ENCODE data around the gene HNRNPA2B1.
"Not testable (repeated sequence)": the region's sequence is repeated elsewhere in the genome, so short reads cannot be mapped to it uniquely, and the experiment has no call there.

Gene HNRNPA2B1

DNA sequence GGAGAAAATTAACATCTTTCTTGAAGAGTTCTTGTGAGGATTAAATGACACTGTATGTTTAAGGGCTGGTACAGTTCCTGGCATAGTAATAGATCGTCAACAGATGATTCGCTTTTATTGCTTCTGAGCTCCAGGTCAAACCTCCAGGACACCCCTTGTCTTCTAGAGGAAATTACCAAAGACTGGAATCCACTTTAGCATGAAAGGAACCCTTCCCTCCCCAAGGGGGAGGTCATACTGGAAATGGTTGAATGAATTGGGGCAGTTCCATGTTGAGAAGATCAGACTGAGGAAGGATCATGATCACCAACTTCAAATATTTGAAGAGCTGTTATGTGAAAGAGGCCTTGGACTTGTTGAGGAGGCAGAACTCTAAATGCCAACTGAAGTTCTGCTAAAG, 39.6 kb downstream of the HNRNPA2B1 start:
- no peak for DNase-seq

DNA sequence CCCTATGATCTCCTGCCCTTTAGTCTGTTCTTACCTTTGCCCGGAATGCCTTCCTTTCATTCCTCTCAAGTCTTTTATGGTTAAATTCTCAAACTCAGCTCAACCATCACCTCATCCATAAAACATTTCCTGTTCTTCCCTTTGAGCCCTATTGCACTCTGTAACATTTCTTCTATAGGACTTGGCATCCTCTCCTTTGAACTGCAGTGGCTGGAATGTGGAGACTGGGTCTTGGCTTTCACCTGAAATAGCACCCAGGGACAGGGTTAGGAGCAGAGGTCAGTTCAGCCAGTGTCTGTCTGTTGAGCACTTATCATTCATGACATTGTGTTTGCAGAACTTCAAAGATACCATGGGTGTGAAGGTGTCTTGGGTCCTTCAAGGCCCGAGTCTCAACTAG, 41.3 kb downstream of the HNRNPA2B1 start:
- DNase-seq: no peak

DNA sequence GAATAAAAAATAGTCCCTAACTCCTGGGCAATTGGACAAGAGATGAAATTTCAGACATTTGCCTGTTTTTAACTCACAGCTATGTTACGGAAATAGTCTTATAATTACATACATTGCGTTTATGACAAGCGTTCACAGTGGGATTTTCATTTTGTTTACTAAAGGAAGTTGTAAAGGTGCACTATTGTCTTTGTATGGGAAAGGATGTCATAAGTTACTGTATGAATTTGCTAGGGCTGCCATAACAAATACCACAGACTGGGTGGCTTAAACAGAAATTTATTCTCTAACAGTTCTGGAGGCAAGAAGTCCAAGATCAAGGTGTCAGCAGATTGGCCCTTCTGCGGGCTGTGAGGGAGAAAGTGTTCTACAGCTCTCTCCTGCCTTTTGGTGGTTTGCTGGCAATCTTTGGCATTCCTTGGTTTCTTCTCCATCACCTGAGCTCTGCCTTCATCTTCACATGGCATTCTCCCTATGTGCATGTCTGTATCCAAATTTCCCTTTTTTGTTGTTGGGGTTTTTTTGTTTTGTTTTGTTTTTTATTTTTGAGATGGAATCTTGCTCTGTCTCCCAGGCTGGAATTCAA, 42.9 kb downstream of the HNRNPA2B1 start:
- DNase-seq: no peak

DNA sequence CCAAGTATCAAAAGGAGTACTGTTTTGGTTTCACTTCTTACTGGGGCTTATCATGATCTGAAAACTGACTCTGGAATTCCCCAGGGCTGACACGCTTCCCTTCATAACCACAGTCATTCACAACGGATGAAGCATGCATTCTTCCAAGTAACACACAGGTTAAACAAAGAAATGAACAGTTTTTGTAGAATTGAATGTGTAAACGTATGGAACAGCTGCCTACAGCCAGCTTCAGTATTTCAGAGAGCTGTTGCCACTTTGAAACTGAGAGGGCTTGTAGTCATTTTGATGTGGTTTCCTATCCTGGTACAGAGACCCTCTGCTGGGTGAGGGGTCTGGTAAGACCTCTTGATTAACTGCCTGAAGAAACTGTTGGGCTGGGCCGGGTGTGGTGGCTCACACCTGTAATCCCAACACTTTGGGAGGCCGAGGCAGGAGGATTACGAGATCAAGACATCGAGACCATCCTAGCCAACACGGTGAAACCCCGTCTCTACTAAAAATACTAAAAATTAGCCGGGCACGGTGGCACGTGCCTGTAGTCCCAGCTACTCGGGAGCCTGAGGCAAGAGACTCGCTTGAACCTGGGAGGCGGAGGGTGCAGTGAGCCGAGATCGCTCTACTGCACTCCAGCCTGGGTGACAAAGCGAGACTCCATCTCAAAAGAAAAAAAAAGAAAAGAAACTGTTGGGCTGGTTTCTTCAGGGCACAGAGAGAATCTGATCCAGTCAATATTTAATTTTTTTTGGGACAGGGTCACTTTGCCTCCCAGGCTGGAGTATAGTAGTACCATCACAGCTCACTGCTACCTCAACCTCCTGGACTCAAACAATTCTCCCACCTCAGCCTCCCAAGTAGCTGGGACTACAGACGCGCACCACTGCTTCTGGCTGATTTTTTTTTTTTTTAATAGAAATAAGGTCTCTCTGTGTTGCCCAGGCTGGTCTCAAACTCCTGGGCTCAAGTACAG, 43.8 kb downstream of the HNRNPA2B1 start:
- no peak for DNase-seq

DNA sequence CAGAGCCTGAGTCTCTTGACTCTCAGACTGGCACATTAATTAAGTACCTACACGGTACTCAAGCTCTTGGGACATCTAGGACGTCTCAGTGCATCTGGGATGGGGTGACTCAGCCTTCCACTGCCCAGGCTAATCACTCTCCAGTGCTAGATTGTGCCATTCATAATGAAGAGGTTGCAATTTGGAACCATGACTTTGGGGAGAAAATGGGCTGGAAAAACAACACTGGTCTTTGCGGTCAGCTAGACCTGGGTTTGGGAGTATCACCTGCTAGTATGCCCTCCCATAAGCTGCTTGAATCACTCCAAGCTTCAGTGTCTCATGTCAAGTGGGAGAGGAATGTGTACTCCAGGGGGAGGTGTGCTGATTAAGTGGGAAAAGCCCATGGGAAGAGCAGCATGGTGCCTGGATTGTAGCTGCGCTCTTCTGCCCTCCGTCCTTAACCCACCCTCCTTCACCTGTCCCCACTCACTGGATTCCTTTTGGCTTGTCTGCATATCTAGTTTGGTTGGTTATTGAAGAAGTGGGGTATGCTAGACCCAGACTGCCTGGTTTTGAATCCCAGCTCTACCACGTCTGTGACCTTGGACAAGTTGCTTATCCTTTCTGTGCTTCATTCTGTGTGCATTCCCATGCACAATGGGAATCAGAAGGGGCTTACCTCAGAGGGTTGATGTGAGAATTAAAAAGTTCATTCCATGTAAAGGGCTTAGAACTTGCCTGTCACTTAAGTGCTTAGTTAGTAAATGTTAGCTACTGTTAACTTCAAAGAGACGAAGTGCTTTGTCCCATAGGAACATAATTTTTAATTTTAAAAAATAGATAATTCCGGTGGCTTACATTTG, 44.8 kb downstream of the HNRNPA2B1 start:
- DNase-seq: no peak

DNA sequence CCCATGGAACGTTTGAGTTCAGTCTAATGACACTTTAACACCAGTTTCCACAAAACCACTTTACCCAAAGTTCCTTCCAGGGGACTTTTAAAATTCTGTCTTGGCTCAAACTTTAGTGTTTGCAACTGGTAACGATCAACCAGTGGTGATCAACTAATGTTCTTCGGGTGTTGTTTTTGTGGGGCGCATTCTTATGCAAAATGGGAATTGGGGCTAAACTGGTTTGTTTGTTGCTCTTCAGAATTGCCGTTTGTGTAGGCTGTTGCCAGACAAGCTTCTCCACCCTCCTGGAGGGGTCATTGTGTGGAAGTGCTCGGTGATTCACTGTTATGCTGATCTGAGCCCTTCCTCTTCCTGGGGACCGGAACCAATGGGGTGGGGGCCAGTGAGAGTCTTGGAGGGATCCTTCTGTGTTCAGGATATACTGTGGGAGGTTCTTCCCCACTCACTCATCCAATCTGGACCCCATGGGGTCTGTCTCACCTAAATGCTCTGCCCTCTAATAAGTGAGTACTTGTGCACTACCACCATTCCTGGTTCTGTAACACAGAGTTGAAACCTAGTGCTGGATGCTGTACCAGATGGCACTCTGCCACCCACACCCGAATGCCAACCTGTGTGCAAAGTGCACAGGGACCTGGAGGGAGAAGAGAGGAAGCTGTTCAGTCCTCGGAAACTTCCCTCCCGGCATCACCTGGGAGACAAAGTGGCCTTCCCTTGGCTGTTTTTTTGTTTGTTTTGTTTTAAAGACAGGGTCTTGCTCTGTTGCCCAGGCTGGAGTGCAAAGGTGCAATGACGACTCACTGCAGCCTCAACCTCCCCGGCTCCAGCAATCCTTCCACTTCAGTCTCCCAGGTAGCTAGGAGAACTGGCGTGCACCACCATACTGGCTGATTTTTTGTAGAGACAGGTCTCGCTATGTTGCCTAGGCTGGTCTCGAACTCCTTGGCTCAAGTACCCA, 46.4 kb downstream of the HNRNPA2B1 start:
- no peak for DNase-seq

DNA sequence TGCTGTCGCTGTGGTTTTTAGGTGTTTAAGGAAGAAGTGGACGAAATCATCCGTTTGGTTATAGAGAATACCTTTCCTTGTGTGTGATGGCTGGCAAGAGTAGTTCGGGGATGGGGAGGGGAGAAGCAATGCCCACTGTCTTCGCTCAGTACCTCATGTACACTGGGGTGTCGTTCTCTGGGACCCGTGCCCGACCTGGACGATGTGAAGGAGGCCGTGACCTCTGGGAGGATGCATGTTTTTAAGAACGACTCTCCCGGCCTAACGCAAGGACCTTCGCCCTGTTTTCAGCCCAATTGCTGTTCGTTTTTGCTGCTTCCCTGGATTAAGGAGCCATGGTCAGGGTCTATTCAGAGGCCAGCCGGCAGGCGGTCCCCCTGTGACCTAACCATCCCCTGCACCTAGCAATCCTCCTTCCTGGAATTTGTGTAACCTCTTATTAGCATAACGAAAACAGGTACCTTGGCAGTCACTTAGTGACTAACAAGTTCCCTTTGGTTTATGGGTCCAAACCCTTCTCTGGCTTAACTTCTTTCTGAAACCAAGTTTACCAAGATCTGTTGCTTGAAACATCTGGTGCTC, 47.2 kb downstream of the HNRNPA2B1 start:
- no peak for DNase-seq

DNA sequence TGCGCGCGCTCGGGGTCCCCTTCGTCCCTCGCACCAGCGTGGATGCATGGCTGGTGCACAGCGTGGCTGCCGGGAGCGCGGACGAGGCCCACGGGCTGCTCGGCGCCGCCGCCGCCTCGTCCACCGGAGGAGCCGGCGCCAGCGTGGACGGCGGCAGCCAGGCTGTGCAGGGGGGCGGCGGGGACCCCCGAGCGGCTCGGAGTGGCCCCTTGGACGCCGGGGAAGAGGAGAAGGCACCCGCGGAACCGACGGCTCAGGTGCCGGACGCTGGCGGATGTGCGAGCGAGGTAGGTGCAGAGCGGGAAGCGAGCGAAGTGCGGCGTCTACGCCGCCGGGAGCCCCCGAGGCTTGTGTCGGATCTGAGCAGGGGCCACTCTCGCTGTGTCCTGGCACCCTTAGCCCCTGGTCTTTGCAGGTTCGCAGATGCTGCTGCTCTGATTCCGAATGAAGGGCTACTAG, 47.7 kb downstream of the HNRNPA2B1 start:
- not testable (repeated sequence) for DNase-seq

DNA sequence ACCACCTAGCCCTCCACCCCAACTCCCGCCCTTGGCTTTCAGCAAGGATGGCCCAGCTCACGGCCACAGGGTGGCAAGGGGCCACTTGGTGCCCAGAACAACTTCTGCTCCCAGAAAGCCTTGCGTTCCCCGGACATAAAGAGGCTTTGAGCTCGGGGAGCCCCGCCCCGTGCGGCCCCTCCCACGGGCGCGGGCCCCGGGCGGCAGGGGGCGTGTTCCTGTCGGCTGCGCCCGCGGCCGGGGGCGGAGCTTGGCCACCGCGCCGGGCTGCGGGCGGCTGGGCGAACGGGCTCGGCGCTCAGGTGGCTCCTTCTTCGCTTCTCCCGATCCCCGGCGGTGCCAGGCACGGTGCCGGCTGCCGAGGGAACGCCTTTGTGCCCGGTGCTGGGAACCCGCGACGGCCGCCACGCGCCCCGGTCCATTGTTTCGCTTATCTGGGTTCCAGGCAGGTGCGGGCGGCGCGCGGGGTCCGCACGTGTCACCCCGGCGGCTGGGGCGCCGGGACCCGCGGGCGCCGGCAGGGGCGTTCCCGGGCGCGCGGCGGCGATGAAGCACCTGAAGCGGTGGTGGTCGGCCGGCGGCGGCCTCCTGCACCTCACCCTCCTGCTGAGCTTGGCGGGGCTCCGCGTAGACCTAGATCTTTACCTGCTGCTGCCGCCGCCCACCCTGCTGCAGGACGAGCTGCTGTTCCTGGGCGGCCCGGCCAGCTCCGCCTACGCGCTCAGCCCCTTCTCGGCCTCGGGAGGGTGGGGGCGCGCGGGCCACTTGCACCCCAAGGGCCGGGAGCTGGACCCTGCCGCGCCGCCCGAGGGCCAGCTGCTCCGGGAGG, 48.4 kb downstream of the HNRNPA2B1 start, which contains the start of gene NFE2L3:
Gene NFE2L3, plus strand, starts transcription at position 246 of the 829 bp plus-strand sequence. Its CDS starts 301 bp downstream, at position 547.
- DNase-seq: peak; percentile 76

DNA sequence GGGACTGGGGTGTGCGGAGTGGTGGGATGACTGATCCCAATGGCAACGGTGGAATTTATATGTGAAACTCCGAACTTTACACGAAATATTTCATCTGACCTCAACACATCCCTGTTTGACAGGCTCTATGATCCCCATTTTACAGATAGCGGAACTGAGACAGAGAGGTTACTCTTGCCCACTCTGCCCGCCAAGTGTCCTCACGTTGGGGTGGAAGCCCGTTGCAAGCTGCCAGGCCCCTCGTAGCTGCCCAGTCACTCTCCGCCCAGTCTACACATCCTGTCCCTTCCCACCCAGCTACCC, 48.9 kb downstream of the HNRNPA2B1 start:
- DNase-seq: no peak

DNA sequence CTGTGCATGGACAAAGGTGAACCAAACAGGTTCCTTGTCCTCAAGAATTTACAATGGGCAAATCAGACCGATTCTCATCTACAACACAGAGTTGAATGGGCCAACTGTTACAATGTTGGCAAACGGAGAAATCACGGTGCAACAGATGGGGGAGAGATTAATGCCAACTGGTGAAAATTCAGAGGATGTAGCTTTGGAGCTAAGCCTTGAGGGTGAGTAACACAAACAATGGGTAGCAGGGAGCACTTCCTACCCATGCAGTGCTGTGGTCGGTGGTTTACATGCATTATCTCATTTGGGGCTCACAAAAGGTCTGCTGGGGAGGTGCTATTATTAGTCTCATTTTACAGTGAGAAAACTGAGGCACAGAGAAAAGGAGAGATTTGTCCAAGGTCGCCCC, 49.5 kb downstream of the HNRNPA2B1 start:
- DNase-seq: no peak

DNA sequence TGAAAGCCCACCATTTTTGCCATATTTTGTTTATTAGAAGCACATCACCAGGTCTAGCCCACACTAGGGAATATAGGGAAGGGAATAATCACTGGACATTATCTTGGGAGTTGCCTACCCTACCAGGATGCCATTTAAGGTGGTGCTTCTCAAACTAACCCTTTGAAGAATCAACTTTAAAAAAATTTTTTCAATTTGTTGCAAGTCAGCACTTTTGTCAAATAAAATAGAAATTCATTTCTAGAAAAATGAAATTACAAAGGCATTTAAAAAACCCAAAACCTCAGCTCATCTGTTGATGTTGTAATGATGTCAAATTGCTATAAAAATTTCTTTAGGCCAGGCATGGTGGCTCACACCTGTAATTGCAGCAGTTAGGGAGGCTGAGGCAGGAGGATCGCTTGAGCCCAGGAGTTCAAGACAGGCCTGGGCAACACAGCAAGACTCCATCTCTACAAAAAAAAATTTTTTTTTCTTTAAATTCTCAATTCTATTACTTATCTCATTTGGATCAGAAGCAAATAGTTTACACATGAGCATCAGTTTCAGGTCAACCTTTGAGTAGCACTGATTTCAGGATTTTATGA, 51.1 kb downstream of the HNRNPA2B1 start:
- no peak for DNase-seq

DNA sequence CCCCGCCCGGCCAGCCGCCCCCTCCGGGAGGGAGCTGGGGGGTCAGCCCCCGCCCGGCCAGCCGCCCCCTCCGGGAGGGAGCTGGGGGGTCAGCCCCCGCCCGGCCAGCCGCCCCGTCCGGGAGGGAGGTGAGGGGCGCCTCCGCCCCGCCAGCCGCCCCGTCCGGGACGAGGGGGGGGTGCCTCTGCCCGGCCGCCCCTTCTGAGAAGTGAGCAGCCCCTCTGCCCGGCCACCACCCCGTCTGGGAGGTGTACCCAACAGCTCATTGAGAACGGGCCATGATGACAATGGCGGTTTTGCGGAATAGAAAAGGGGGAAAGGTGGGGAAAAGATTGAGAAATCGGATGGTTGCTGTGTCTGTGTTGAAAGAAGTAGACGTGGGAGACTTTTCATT, 52.2 kb downstream of the HNRNPA2B1 start:
- not testable (repeated sequence) for DNase-seq

DNA sequence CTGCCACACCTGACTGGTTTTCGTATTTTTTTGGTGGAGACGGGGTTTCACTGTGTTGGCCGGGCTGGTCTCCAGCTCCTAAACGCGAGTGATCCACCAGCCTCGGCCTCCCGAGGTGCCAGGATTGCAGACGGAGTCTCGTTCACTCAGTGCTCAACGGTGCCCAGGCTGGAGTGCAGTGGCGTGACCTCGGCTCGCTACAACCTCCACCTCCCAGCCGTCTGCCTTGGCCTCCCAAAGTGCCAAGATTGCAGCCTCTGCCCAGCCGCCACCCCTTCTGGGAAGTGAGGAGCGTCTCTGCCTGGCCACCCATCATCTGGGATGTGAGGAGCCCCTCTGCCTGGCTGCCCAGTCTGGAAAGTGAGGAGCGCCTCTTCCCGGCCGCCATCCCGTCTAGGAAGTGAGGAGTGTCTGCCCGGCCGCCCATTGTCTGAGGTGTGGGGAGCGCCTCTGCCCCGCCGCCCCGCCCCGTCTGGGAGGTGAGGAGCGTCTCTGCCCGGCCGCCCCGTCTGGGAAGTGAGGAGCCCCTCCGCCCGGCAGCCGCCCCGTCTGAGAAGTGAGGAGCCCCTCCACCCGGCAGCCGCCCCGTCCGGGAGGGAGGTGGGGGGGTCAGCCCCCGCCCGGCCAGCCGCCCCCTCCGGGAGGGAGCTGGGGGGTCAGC, 52.8 kb downstream of the HNRNPA2B1 start:
- not testable (repeated sequence) for DNase-seq

DNA sequence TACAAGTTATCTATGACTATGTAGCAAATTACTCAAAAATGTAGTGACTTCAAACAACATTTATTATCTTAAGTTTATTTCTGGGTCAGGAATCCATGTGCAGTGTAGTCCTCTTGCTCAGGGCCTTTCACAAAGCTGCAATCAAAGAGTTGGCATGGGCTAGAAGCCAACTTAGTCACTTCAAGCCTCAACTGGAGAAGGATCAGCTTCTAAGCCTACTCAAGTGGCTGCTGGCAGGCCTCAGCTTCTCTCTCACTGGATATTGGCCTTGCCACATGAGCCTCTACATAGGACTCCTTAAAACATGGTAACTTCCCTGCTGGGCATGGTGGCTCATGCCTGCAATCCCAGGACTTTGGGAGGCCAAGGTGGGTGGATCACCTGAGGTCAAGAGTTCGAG, 53.5 kb downstream of the HNRNPA2B1 start:
- DNase-seq: no peak

DNA sequence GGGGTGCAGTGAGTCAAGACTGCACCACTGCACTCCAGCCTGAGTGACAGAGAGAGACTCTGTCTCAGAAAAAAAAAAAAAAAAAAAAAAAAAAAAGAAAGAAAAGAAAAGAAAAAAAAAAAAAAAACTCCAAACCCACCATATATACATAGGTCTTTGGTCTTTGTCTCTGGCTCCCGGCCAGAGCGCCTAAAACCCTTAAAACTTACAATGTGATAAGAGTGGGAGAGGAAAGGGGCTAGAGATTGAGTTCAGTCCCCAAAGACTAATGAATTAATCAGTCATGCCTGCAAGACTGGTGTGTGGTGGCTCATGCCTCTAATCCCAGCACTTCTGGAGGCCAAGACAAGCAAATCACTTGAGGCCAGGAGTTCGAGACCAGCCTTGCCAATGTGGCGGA, 55.3 kb downstream of the HNRNPA2B1 start:
- no peak for DNase-seq

DNA sequence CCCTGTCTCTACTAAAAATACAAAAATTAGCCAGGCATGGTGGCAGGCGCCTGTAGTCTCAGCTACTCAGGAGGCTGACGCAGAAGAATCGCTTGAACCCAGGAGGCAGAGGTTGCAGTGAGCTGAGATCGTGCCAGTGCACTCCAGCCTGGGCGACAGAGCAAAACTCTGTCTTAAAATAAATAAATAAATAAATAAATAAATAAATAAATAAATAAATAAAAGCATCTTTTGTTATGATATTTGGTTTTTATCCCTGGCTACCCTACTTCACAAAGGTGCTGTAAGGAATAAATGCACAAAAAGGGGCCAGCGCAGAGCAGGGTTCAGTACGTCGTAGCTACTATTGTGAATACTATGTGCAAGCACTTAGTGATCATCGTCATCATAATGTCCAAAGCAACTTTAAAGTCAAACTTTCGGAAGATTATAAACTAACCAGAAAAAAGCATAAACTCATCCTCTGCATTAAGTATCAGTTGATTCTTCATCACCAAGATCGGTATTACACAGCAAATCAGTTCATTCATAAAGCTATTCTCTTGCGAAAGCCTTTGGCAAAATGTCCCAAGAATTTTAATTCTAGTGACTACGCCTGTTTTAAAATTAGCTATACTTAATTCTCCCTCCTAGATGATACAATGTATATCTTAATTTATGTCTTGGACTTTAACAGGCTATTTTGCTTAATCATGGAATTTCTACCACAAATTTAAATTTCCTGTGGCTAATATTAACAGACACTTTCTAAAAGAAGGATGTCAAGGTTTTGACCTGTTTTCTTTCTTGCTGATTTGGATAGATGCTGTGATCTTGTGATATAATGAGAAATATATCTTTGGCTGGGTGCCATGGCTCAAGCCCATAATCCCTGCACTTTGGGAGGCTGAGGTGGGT, 56.1 kb downstream of the HNRNPA2B1 start:
- no peak for DNase-seq

DNA sequence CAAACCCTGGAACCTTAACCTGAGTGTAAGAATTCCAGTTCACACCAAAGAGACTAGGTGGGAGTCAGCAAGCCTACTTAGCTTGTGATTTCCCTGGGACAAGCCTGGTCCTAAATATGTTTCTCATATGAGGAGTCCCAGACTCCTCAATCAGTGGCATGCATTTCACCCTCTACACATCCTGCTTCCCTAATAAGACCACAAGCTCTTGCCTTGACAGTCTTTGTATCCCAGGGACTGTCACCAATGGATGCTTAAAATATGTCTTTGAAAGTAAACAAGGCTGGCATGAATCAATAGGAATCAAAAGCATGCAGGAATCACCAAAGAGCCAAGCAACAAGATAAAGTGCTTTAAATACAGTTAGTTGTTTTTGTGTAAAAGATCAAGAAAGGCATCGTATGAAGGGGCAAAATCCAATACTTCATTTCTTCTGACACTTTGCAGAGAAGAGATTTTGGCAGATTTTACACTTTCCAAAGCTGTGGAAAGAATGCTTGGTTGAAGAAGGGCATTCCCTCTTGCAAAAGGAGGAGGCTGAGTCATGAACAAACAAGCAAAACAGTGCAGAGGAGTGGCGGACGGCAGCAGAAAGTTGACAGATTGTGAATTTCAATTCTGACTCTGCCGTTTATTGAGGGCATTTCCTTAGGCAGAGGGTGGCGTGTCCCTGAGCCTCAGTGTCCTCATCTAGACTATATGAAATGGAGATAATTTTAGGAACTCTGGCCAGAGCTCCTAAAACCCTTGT, 57.1 kb downstream of the HNRNPA2B1 start:
- DNase-seq: no peak
